ENCODE data around the gene EEF1G.
"Not testable (repeated sequence)": the region's sequence is repeated elsewhere in the genome, so short reads cannot be mapped to it uniquely, and the experiment has no call there.

The EEF1G gene

GRCh38 chr11:62602141-62603071, 28.7 kb upstream of the EEF1G start:
- DNase-seq = peak in 1 of 5 donors; percentile 32

DNA sequence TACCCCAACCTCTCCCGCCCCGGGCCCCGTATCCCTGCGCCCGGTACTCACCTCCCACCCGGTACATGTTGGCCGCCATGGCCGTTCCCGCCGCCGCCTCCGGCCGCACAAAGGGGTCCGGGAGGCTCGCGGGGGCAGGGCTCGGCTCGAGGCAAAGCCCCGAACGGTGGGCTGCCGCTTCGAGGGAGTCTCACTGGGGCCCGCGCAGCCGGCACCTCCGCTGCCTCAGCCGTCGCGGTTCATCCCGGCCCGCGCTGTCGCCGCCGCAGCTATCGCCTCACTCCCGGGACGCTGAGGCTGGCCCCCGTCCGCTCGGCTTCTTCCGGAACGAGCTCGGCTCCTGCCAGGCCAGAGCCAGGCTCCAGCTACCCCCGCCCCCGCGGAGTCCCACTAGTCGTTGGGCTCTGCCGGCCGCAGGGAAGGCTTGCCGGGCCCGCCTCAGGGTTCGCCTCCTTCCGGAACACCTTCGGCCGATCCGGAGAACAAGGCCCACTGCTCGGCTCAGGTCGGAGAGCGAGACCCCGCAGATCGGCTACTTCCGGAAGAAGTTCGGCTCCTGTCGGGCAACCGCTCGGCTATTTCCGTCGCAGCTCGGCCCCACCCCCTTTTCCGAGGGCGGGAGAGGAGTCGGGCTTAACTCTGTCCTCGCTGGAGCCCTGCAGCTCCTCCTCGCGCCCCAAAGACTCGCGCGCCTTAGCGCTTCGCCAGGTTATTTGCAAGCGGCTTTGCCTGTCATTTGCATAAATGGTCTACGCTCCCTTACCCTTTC, 27.9 kb upstream of the EEF1G start, which contains the start of gene MTA2:
Gene MTA2, minus strand, starts transcription at position 494 of the 769 bp plus-strand sequence. Its CDS starts 415 bp downstream, at position 79.
- DNase-seq = peak; percentile 96 to 99 (median 98)

DNA sequence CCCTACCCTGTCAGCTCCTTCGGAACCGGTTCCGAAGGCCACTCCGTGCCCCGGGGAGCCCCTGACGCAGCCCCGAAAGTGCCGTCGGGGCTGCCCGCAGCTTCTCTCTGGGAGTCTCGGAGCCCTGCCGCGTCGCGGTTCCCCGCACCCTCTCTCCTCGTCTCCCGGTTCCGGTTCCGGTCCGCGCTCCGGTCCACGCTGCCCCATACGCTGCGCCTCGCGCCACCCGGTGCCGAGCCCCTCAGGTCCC, 27.4 kb upstream of the EEF1G start:
- peak; percentile 30 to 52 (median 36) for DNase-seq

DNA sequence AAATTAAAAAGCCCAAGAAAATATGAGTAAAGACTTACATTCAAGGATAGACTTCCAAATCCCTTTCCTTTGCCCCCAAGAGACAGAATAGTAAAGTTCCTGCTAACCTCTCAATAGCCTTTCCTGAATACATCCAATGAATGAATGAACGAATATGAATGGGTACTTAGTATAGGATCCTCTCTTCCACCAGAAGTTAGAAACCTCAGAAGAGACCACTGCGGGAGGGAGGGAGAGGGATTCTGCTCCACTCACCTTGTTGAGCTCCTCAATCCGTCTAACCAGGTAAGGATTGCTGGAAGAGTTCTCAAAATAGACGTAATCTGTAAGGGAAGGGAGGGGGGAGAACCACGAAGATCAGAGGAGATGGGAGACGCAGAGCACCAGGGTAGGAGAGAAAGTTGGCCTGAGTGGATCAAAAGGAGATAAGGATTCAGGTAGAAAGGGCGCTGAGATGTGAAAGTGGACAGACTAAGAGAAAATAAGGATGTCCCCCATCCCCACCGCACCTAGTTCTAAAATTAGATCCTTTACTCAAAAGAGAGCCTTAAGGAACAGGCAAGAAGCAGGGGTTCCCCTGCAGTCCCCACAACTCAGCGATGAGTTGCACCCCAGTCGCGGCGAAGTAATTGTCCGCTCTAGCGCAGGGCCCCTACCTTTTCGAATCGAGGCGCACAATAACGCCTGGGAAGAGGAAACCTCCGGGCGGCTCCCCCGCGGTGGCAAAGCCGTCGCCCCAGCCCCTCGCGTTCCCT, 26.9 kb upstream of the EEF1G start:
- DNase-seq = no peak

DNA sequence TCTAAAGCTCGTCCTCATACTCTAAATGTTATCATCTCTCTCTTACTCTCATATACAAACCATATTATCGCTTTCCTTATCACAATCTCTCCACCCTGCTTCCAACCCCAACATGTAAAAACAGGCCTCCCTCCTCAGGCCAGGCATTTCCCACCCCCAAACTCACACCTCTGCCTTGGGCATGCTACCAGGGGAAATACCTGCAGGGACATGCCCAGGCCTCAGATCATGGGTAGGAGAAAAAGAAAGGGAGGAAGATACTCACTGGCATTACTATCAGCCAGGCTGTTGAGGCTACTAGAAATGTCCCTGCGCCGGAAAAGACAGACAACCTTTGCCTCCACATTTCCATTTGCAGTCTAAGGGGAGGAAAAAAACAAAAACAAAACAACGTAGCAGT, 26.2 kb upstream of the EEF1G start:
- no peak for DNase-seq

- DNase-seq = peak; percentile 91 to 99 (median 94)
Observed at GRCh38 chr11:62599069-62599696, 25.5 kb upstream of the EEF1G start.

- no peak for DNase-seq
Observed at GRCh38 chr11:62595124-62595523, 21.4 kb upstream of the EEF1G start.

DNA sequence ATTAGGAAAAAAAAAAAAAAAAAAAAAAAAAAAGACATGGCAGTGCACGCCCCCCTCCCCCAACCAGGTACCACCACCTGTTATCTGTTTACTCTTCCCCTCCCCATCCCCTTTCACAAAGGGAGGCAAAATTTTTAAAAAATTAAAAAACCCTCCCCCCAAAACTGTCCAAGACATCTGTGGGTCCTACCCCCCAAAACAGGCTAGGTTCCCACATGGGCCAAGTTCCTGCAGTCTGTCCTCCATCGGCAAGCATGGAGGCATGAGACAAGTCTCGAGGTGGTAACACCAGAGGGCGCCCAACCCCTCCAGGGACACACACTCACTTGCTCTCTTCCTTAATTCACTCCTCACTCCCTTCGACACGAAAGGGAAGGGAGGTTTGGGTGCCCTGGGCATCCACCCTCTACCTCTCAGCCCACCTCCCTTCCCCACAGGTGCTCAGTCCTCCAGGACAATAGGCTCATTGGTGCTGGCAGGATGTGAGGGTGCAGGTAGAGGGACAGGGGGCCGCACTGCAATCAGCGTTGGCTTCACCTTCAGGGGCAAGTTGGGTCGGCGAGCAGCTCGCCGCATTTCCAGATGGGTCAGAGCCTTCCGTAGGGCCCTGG, 19.8 kb upstream of the EEF1G start:
- DNase-seq = peak; percentile 51 to 83 (median 71)

DNA sequence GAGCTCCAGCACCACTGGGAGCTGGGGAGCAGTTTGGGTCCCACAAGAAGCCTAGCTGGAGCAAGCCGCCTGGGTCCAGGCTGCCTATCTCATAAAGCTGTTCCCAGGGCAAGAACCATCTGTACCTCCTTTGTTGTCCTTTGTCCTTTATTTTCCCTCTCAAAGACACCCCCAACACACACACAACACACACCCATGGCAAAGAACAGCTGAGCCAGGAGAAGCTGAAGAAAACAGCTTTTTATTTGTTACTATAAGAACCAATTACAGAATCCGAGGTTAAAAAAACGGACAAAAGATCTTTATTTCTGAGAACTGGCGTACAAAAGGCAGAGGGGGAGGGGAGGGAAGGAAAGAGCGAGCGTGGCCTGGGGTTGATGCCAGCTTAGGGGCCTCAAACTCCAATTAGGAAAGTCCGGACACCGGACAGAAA, 19.3 kb upstream of the EEF1G start:
- no peak for DNase-seq

GRCh38 chr11:62592146-62592815, 18.6 kb upstream of the EEF1G start:
- peak in 1 of 5 donors; percentile 17 for DNase-seq

GRCh38 chr11:62591448-62592145, 17.9 kb upstream of the EEF1G start, which contains the start of gene TUT1:
Gene TUT1 (minus strand): TSS chr11:62591523. CDS start chr11:62591485, 38 bp downstream.
- DNase-seq = peak; percentile 90 to 99 (median 94)

DNA sequence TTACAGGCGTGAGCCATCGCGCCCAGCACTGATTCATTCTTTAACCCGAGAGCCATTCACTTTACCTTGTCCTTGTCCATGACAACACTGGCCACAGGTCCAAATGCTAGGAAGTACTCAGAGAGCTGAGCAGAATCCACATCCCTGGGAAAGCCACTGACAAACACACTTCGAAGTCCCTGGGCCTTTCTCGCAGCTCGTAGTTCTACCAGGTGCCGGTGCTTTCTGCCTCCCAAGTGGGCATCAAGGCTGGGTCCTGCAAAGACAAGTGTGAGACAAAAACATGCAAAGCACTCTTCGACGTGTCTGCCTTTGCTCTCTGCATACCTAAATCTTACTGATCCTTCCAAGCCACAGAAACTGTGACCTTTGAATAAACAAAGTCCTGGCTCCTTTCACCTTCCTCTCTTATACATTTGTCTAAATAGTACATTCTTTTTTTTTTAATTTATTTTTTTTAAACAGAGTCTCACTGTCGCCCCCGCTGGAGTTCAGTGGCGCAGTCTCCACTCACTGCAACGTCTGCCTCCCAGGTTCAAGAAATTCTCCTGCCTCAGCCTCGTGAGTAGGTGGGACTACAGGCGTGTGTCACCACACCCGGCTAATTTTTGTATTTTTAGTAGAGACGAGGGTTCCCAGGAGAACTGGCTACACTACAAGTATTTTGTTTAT, 15.4 kb upstream of the EEF1G start:
- peak in 1 of 5 donors; percentile 28 for DNase-seq

GRCh38 chr11:62585356-62585755, 11.7 kb upstream of the EEF1G start:
- not testable (repeated sequence) for DNase-seq

- not testable (repeated sequence) for DNase-seq
Observed at GRCh38 chr11:62581735-62582134, 8.0 kb upstream of the EEF1G start.

DNA sequence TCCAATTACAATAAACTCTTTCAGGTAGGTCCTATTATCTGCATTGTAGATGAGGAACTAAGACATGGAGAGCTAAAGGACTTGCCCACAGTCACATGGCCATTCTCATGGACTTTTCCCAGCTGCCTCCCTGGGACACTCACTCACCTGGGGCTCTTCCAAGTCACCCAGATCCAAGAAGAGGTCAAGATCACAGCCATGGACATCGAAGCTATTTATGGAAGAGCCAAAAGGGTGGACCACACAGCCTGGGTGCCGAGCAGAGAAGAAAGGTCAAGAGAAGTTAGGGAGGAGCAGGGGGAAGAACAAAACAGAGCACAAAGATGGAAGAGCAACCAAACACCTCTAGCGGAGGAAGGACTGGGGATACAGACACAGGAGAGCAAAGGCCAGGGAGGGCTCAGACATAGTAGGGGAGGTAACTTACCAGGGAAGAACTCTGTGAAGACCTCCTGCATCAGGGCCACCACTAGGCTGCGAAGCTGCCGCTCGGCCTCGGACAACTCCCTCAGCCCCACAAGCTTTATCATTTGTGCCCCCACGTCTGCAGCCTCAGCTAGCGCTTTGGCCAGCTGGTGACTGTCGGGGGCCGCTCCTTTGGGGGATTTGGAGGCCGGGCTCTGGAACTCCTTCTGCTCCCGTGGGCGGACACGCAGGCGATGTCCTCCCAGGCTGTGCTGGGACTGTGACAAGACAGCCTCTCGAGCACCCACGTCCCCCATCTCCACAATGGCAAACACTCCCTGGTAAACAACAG, 7.4 kb upstream of the EEF1G start:
- no peak for DNase-seq

- no peak for DNase-seq
Observed at GRCh38 chr11:62579252-62579651, 5.6 kb upstream of the EEF1G start.

DNA sequence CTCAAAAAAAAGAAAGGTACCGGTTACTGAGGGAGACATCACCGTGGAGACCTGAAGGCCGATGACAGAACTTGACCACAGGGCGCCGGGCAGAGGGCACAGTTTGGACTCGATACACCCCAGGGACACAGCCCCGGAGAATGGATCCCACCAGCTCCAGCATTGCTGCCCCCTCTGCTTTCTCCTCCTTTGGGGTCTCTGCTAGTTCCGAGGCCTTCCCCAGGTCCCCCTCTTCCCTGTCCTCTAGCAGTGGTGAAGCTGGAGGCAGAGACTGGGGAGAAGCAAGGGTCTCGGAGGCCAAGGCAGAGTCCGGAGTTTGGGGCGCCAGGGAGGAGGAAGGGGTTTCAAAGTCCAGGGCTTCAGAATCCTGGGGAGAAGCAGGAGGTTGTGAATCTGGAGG, 4.8 kb upstream of the EEF1G start:
- no peak for DNase-seq

DNA sequence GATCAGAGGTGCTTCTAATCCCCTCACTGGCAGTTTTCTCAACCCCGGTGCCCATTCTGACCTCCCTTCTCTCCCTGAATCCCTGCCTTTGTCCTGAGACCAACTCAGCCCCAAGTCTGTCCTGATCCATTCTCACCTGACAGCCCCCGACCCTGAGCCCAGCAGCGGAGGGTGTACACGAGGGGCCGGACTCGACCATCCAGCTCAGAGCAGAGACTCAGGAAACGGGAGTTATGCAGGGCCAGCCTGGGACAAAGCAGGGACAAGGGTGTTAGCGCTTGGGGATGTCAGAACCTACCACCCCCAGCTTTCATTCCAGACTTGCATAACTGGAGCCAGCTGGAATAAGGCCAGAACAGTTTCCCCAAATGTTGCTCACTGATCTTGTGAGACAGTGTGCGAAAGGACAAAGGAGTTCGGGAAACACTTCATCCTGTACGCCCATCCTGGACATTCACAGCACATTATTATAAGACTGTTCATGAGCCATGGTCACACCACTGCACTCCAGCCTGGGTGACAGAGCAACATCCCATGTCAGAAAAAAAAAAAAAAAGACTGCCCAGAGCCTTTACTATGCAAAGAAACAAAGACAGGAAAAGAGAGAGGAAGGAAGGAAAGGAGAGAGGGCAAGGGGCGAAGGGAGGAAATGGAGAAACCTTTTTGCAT, 3.5 kb upstream of the EEF1G start:
- DNase-seq = no peak

GRCh38 chr11:62575837-62576236, 2.1 kb upstream of the EEF1G start:
- DNase-seq = no peak

Data from T-helper 1 cell (primary cell).